Testis (tissue), 3 donors: Measurements from ENCODE around the gene AUTS2. TPM values are rescaled to one million over a fixed set of nuclear protein-coding genes. Genes with fewer than 3 reads are reported as not detected.

ENCODE experiments used
- DNase-seq: peaks from one replicate; pipeline ENCODE4 v3.0.0-alpha.2; 2019
- H3K27ac ChIP-seq, 2 donors: fragments of 200-600 bp; sonication (generic); one replicate each; pipeline ENCODE4 v1.5.1; 2019
- H3K27me3 ChIP-seq: fragments of 200-600 bp; sonication (generic); one replicate; pipeline ENCODE4 v1.5.1; 2019
- H3K36me3 ChIP-seq: fragments of 200-600 bp; sonication (generic); one replicate; pipeline ENCODE4 v1.5.1; 2017; ENCODE audit warnings: low read depth; ENCODE audit errors: missing control alignments
- H3K4me1 ChIP-seq: fragments of 200-600 bp; sonication (generic); one replicate; pipeline ENCODE4 v1.5.1; 2019
- H3K4me3 ChIP-seq, 2 donors: fragments of 200-600 bp; sonication (generic); one replicate each; pipeline ENCODE4 v1.5.1; 2017 to 2019
- H3K9me3 ChIP-seq: fragments of 200-600 bp; sonication (generic); one replicate; pipeline ENCODE4 v1.5.1; 2017
- POLR2A ChIP-seq: fragments of 450-650 bp; IDR thresholded peaks from one replicate; pipeline ENCODE4 v1.6.1; 2017; ENCODE audit warnings: antibody characterized with exemption, mild to moderate bottlenecking, moderate library complexity
- WGBS, 2 donors: methylation state at CpG; one replicate each; pipeline ENCODE4 v1.1.5; 2018; 5-methylcytosine and 5-hydroxymethylcytosine counted together
- intact Hi-C: fragments of 100-400 bp; cut with DNase I; formaldehyde crosslinking; loops from one replicate; pipeline ENCODE4 v1.15.1; 2023; ENCODE audit warnings: low total_unique reads
- polyA plus RNA-seq: library from polyadenylated mRNA; stranded (reverse); fragments of 350-450 nt; fragmentation: Illumina TruSeq; extraction: RNeasy Lipid Tissue Mini Kit (QIAGEN cat#74804); gene quantifications from one replicate; pipeline ENCODE4 v1.2.3, GENCODE V29; 2014; ENCODE audit warnings: low read depth, low replicate concordance; ENCODE audit not compliant: insufficient read depth
- total RNA-seq, 2 donors: library from RNA; depleted of rRNA; stranded (reverse); fragments of >200 nt; gene quantifications; one replicate each; pipeline ENCODE4 v1.2.3, GENCODE V29; 2016
- TF ChIP-seq, protein P1 (sequence below), 3 experiments: fragments of 450-650 bp in 2 of 3; fragments of 200-600 bp in 1 of 3; sonication (generic) in 1 of 3; IDR thresholded peaks; one replicate each; pipeline ENCODE4 v1.5.1; 2016 to 2019; ENCODE audit warnings: antibody characterized with exemption in 3 of 3, mild to moderate bottlenecking in 2 of 3, moderate library complexity in 1 of 3

AUTS2 gene
- total and polyA plus RNA-seq, 3 donors from 2014 or later: 21.3 to 75.5 (median 56.1) TPM

DNA sequence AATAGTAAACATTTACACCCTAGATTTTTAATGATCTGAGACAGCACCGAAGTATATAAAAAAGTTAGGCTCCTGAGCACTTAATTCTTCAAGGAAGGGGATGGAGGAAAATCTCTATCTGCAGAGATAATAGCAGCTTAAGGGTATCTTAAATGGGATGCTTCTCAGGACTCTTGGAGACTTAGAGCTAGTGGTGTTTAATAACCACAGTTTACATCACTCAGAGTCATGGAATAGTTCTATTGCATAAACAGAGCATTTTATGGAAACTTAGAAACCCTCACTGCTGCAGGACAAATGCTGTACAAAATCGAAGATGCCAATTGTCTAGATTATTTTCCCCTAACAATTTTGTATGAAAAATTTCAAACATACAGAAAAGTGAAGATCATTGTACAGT lies 1134.8 kb downstream of the AUTS2 start:
- WGBS, 2 donors: 93 to 96% methylated on average over 2 of the region's 2 CpGs
- no peak for TF ChIP-seq POLR2A
- TF ChIP-seq, protein P1, sequence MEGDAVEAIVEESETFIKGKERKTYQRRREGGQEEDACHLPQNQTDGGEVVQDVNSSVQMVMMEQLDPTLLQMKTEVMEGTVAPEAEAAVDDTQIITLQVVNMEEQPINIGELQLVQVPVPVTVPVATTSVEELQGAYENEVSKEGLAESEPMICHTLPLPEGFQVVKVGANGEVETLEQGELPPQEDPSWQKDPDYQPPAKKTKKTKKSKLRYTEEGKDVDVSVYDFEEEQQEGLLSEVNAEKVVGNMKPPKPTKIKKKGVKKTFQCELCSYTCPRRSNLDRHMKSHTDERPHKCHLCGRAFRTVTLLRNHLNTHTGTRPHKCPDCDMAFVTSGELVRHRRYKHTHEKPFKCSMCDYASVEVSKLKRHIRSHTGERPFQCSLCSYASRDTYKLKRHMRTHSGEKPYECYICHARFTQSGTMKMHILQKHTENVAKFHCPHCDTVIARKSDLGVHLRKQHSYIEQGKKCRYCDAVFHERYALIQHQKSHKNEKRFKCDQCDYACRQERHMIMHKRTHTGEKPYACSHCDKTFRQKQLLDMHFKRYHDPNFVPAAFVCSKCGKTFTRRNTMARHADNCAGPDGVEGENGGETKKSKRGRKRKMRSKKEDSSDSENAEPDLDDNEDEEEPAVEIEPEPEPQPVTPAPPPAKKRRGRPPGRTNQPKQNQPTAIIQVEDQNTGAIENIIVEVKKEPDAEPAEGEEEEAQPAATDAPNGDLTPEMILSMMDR (IDR thresholded peaks at IDR 0.05): no peak
- Histone ChIP-seq H3K36me3 (no peaks in the 10 kb centered on the region), H3K27me3 (no peaks in the 10 kb centered on the region), H3K4me1 (no peaks in the 10 kb centered on the region), H3K4me3 (no peak overlapping the region), H3K27ac (no peak overlapping the region), H3K9me3 (no peaks in the 10 kb centered on the region)
- no peak for DNase-seq
- intact Hi-C loops: no loop called here

DNA sequence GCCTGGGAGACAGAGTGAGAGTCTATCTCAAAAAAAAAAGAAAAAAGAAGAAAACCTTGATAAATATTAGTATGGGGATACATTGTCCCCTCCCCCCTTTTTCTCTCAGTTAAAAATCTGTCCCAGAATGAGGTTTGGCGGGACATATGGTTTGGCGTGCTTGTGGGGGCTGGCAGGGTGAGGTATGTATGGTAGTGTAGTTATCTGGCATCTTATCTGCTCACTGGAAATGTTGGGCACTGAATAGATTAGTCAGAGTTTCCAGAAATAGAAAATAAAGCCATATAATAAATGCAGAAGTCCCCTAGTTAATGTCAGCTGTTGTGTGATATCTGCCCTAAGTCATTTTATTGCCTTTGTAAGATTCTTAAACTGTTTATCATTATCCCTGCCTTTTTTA lies 1136.1 kb downstream of the AUTS2 start:
- H3K9me3 ChIP-seq: no peaks in the 10 kb centered on the region
- no peaks in the 10 kb centered on the region for H3K4me1 ChIP-seq
- intact Hi-C loops: no loop called here
- no peak for TF ChIP-seq POLR2A
- TF ChIP-seq, protein P1 (IDR thresholded peaks at IDR 0.05): no peak
- no peaks in the 10 kb centered on the region for H3K27me3 ChIP-seq
- H3K27ac ChIP-seq: no peak overlapping the region
- 90 to 95% methylated on average over 2 of the region's 2 CpGs for WGBS, 2 donors
- no peaks in the 10 kb centered on the region for H3K36me3 ChIP-seq
- H3K4me3 ChIP-seq: no peak overlapping the region
- DNase-seq: no peak

DNA sequence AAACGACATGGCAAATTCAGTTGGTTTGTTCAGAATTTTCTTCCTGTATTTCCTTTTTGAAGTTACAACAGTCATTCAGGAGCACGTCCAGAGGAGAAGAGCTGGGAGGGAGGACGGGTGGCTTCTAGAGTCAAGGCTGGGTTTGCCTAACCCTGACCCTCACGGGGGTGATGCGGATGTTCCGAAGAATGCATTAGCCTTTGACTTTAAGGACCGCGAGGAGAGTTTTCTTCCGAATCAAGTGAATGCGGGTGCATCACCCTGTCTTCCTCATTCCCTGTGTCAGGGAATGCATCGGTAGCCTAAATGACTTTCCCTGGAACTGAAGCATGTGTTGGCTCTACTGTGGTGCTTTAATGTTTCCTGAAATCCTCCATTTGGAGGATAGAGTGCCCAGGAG lies 1137.0 kb downstream of the AUTS2 start:
- Histone ChIP-seq H3K4me1 (no peaks in the 10 kb centered on the region), H3K36me3 (no peaks in the 10 kb centered on the region), H3K27me3 (no peaks in the 10 kb centered on the region), H3K9me3 (no peaks in the 10 kb centered on the region), H3K27ac (no peak overlapping the region), H3K4me3 (no peak overlapping the region)
- 78 to 79% methylated on average over 11 of the region's 11 CpGs for WGBS, 2 donors
- intact Hi-C loops: no loop called here
- TF ChIP-seq POLR2A: no peak
- TF ChIP-seq, protein P1 (IDR thresholded peaks at IDR 0.05): no peak
- no peak for DNase-seq

DNA sequence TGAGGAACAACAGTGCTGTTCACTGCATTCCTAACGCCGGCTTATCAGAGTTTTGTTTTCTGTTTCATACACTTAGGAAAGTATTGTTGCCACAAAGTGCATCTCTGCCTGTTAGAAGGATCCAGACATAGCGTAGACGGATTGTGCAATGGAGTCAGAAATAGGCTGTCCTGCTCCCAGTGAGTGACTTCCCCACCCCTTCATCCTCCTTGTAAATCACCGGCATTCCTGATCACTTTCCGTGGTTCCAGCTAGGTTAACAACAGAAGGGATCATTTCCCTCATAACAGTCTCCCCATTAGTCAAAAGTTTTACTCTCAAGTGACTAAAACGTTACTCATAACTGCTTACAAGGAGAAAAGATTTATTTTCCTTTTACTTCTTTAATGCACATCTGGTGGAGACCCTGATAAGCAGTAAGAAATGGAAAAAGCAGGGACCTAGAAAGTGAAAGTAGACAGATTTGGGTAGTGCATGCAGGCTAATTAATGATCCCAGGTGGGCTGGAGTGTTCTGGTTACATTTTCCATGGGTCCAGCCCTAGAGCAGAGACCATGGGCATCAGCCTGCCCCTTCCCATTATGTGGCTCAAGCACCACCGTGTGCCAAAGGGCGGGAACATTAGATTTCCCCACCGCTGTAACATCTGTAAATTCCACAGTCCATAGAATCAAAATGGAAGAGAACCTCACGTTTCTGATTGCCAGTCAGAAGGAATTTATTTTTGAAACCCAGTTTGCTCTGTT lies 1138.6 kb downstream of the AUTS2 start:
- H3K36me3 ChIP-seq: no peaks in the 10 kb centered on the region
- H3K4me3 ChIP-seq: no peak overlapping the region
- no peaks in the 10 kb centered on the region for H3K27me3 ChIP-seq
- no peaks in the 10 kb centered on the region for H3K9me3 ChIP-seq
- intact Hi-C loops: no loop called here
- no peaks in the 10 kb centered on the region for H3K4me1 ChIP-seq
- no peak overlapping the region for H3K27ac ChIP-seq
- no peak for DNase-seq
- TF ChIP-seq POLR2A: no peak
- TF ChIP-seq, protein P1 (IDR thresholded peaks at IDR 0.05): no peak
- WGBS, 2 donors: 36 to 44% methylated on average over 11 of the region's 11 CpGs
